HG03558 (cell line): ENCODE measurements around the gene NRARP.

Experiments
- ATAC-seq: cut with Tn5 transposase; IDR thresholded peaks from one replicate; pipeline ENCODE4 v1.9.1; 2021; ENCODE audit warnings: moderate number of reproducible peaks; ENCODE audit not compliant: unreplicated experiment; ENCODE audit errors: extremely low read depth

Gene NRARP

DNA sequence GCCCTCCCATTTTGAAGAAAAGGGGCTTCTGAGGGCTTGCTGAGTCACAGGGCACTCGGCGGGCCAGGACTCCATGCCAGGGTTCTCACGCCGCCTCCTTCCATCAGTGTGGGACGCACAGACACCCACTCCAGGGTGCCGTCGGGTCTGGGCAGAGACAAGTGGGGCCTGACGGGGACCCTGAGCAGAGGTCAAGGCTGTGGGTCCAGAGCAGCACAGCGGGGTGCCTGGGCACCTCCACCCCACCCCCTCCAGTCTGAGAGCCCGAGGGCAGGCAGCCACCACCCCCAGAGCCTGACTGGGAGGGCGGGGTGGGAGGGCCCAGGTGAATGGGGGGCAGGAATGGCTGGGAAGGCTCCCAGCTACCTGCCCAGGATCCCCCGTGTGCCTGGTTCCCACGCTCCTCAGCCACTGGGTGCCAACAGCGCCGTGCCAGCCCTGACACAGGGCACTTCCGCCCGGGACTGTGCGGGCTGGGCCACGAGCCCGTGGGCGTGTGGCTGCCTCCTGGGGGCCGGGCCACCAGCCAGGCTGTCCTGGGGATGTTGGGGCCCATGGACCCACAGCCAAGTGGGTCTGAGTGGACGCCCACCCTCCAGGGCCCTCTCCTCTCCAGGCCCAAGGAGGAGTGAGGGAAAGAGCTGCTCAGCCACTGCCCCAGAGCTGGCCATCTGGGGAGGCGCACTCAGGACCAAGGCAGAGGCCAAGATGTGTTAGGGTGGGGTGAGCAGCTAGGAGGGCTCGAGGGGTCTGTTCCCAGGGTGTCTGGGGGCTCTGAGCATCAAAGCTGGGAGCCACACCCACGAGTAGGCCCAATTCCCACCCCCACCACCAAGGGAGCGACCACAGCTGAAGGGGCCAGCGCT is 10.1 kb upstream of the NRARP start:
- ATAC-seq: no peak

DNA sequence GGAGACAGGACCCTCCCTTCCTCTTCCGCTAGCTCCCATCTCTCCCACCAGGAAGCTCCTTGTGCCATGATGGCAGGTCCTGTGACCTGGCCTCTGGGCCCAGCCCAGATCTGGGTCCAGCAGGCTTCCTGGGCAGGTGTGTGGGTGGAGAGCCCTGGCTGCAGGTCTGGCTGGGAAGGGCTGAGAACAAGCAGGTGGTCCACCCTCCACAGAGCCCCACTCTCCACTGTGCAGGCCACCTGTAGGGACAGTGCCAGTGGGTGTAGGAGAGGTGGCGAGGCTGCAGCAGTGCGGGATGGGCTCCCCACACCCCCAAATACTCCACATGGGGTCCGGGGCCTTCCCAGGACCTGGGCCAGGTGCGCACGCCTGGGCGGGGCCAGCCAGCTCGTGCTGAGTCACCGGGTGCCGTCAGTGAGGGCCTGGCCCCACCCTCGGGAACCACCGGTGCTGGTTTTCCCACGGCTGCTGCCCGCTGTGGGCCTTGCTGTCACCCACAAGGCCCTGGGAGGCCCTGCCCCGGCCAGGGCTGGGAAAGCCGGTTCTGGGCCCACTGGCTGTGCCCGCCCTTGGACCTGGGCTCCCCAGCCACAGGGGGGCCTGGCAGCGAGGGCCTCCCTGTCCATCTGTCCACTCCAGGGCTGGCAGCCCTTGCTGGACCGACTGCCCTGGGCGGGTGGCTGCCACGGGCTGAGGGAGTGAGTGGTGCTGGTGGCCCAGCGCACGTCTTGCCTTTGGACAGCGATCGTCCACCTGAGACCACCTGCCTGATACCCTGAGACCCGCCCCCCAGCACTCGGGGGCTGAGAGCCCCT is 9.3 kb upstream of the NRARP start:
- ATAC-seq: no peak

DNA sequence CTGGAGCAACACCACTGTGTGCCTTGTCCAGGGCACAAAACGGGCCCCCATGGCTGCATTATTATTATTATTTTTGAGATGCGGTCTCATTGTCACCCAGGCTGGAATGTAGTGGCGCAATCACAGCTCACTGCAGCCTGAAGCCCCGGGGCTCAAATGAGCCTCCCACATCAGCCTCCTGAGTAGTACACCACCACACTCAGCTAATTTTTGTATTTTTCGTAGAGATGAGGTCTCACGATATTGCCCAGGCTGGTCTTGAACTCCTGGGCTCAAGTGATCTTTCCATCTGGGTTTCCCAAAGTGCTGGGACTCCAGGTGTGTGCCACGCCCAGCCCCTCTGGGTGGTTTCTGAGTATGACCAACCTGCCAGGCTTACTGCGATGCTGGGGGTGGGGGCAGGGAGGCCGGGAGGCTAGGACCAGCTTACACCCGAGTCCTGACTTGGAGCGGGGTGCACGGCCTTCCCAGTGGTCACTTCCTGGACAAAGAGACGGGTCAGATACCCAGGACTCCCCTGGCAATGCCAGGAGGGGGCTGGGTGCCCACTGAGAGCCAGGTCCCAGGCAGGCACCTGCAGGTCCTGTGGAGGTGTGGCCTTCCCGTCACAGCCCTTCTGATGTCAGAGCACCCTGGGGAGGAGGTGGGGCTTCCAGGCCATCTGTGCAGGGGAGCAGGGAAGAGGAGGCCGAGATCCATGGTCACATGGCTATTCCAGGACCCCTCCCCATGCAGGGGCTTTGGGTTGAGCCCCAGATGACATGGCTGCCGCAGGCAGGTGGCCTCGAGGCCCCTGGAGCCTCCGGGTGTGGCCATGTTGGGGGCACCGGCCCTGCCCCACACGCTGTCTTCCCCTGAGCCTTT is 8.3 kb upstream of the NRARP start:
- ATAC-seq: no peak

DNA sequence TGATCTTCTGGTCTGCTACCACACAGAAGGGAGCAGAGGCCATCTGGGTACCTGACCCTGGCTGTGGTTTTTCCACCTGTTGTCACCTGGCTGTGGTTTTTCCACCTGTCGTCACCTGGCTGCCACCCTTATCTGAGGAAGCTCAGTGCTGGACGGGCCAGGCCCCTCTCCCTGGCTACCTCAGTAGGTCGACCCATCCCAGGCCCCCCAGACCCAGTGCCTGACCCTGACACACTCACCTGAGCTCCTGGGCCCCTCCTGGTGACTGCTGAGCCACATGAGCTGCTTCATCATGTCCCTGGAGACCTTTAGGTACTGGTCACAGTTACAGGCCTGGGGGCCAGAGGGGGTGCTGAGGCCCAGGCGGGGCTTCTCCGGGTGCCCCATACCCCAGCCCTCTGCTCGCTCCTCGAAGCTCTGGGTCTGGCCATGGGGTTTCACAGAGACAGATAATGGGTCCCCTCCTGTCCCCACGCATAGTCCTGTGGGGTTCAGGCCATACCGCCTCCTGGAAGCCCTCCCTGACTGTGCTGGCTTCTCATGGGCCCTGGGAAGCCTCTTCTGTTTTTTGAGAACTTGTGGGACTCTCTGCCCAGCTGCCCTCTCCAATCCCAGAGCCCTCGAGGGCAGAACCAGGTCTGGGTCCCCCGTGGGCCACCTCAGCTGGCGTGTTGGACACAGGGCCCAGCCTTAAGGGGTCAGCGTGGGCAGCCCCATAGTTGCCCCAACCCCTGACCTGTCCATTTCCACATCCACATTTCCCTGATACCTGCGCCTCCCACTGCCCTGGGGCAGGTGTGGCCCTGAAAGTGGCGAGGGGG is 7.5 kb upstream of the NRARP start:
- ATAC-seq: no peak

DNA sequence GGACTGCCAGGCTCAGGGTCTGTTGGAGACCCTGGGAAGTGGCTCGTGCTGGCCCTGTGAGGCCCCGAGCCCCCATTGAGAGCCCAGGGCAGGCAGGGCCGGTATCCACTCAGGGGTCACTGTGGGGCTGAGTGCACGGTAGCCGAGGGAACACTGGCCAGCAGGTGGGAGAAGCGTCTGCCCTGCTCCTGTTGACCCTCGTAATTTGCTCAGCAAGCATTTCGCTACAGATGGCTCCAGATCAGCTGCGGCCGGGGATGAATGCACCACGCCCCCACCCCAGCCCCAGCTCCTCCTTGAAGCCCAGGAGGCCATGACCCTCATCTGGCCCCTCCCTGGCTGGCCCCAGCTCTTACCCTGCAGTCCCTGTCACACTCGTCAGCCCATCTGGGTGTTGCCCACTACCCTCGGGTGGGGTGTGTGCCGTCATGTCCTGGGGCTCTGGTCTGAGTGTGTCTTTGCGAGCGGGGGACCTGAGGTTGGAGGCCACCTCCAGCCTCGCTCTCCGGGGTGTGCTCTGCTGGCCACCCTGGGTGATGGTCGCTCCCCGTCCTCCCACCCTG is 6.1 kb upstream of the NRARP start:
- ATAC-seq: no peak

DNA sequence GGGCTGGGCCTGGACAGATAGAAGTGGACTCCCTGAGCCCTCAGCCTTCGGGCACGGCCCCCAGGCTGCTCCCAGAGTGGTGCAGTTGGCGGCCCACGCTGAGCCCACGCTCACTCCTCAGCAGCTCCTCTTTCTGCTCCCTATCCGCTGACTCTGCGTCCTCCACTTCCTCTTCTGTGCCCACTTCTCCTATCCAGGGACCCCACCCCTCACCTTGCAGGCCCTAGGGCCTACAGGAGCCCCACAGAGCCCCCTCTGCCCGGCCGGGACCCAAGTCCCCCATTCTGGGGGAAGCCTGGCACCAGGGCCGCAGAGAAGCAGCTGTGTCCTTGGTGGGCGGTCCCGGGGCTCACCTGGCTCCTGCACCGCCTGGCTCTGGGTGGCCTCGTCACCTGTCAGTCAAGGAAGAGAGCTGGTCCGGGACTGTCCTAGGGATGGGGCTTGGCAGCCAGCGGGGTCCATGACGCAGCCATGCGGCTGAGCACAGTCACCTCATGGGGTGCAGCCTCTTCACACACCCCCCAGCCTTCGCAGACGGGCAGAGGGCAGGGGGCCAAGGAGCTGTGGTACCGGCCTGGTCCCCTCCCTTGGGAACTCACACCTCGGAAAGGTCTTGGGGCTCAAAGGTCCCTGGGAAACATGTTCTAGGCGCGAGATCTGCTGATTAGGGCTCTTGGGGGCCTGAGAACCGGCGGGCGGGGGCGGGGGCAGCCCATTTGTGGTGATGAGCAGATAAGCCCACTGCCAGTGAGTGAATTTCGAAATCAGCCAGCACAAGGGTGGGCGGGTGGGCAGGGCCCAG is 5.4 kb upstream of the NRARP start:
- no peak for ATAC-seq

DNA sequence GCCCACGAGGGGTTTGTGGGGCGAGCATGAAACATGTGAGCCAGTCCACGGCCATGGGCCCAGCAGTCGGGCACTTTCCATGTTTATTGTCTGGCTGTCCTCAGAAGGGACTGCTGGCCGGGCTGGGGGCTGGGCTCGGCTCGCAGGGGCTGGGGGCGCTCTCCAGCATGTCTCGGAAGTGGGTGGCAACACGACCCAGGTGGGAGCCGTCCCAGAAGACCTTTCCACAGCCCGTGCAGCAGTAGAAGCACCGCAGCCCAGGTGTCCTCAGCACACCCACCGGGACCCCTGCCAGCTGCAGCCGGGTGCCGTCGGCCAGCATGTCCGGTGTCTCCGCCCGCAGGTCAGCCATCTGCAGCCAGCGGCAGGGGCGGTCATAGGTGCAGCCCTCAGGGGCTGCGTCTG is 4.8 kb upstream of the NRARP start:
- ATAC-seq: no peak

DNA sequence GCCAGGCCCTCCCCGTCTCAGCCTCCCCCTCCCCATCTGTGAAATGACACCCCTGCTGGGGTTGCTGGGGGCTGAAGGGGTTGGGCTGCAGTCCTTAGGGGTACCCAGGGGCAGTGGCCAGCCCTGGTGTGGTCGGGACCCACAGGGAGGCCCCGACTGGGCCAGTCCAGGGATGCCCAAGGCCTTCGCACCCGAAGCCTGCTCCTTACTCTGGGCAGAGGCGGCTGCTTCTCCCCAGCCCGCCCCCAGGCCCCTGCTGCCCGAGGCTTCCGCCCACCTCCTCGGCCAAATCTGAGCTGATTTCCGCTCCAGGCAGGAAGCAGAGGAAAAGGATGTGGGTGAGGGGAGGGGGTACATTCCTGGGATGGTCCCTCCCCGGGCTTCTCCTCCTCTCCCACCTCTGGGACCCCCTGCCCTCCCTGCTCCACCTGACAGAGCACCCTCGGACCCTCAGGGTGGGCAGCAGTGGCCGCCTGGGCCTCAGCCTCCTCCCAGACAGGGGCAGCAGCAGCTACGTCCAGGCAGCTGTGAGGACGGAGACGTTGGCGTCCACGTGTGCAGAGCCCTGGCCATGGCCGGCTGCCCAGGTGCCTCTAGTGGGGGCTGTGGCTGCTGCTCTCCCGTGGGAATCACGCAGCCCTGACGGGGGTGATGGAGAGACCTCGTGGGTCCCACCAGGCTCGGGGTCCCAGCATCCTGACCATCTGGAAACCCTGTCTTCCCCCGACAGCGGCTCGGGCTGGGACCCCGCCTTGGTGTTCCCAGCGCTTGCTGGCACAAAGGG is 4.2 kb upstream of the NRARP start:
- no peak for ATAC-seq

DNA sequence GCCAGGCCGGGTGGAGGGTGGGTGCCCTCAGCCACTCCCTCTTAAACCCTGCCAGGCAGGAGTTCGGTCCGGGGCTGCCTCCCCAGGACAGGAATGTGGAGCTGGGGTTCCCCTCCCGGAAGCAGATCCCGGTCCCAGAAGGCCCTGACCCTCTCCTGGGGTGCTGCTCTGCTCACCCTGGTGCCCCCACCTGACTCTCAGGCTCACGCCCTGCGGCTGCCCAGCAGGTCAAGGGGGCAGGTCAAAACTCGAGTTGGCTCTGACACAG is 3.7 kb upstream of the NRARP start:
- no peak for ATAC-seq

DNA sequence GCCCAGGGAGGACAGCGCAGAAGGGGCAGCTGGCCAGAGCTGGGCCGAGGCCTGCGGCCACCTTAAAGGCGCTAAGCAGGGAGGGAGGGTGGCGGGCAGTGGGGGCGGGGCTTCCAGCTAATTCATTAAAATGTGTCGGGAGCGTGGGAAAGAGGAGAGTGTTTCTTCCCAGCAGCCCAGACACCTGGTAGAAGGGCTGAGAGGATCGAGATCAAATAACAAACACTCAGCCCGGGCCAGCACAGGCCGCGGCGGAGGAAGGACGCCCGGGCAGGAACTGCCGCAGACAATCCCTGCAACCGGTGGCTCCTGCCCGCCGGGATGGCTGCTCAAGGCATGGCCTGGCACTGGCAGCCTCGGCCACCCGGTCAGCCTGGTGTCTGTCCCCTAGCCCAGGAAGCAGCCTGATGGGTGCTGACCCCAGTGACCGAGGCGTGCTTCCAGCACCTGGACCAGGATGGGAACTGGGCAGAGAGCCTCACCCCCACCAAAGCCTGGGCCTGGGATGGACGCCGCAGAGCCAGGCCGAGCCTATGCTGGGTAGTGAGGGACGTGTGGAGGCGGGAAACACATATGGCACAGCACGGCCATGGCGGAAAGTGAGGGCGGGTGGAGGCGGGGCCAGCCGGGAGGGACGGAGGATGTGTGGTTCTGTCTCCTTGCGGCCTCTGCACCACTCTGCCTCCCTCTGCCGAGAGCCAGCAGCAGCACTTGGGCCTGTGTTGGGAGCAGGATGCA is 3.2 kb upstream of the NRARP start:
- no peak for ATAC-seq

DNA sequence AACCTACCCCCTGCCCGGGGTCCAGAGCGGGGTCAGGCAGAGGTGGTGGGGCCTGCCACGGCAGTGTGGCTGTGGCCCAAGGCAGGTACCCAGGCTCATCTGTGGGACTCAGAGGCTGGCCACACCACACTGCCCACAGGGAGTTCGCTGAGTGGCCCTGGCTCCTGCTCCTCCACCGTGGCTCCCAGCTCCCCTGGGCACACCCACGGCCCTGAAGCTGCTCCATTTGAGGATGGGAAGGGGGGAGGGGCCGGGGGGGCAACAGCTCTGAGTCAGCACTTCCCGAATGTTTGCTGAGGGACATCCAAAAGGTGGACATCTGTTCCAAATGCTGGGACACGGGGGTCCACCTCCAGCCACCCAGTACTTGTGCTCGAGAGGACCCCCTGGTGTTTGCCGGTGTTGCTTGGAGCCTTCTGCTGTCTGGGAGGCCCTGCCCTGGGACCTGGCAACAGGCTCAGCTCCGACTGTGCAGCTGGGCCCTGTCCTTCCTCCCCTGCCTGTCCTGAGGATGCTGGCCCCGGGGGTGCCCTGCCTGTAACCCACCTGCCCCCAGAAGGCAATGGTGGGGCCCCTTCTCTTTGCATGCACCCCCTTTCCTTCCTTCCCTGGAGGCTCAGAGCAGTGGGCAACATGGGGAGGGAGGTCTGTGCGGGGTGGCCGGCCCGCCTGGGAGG is 2.5 kb upstream of the NRARP start:
- no peak for ATAC-seq

DNA sequence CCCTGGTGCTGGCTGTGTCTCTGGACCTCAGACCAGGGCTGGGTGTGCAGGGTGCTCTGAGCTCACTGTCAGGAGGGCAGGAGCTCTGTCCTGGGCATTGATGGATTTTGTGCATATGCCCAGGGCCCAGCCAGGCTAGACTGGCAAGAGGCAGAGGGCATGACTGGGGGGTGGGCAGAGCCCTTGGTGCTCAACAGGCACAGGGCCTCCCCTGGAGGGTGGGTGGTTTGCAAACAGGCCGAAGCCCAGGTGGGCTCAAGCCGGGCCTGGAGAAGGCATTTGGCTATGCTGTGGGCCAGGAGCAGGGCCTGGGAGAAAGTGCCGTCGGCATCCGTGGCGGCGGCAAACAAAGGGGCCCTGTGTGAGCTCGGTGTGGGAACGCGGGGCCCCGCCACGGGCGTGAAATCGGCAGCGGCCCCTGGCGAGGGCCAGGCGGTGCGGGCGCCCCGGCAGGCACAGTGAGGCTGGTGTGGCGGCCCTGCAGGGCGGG is 1.9 kb upstream of the NRARP start:
- ATAC-seq: no peak

DNA sequence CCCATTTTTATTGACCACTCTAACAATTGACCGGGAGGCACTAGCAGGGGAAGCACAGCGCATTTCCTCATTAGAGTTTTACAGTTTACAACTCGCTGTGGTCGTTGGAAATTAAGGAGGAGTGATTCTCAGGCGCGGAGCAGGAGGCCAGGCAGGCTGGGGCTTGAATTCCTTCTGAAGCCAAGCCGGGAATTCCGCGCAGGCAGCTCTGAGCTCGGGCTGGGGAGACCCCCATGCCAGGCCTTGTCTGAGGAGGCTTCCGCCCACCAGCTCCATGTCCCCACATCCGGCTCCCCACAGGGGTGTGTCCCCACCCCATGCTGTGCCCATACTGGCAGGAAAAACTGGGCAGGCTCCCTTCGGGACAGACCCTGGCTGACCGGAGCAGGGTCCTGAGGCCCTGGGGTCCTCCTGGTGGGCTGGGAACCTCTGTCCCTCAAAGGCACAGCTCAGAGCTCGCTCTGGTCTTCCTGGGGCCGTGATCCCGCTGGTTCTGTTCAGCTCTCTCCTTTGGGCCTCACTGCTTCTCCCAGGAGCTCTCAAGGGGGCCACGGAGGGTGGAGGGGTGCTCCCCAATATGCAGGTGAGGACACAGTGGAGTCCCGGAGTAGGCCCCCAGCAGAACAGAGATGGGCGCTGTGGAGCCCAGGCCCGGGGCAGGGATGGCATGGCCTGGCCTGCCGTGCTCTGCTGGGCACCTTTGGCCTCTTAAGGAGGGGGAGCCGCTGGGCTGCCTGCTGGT is 1.3 kb upstream of the NRARP start:
- ATAC-seq: no peak

DNA sequence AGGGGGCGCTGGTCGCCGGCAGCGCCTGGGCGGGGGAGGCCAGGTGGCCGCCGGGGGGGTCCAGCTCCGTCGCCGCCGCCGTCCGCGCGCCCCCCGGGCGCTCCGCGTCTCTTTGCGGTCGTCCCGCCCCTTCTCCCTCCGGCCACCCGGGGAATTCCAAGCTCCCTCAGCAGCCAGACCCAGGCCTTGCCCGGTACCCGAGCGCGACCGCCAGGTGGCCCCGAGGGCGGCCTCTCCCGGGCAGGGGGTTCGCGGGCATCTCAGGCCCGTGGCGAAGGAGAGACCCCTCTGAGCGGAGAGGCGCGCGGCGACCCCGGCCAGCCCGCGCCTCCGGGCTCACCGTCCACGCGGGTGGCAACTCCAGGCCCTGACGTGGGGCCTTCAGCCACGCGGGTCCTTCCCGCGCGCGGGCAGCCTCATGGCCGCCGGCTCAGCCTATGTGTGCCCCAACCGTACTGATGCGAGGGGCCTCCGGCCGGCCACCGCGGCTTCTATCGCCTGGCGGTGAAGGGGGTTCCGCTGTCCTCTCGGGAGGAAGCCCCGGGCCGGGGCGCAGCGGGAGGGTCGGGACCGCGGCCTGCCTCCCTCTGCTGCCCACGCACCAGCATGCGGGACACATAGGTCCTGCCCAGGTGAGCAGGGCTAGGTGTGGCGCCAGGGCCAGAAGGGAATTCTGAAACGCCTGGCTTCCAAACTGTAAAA is 529 bp upstream of the NRARP start:
- ATAC-seq: peak; percentile 34

DNA sequence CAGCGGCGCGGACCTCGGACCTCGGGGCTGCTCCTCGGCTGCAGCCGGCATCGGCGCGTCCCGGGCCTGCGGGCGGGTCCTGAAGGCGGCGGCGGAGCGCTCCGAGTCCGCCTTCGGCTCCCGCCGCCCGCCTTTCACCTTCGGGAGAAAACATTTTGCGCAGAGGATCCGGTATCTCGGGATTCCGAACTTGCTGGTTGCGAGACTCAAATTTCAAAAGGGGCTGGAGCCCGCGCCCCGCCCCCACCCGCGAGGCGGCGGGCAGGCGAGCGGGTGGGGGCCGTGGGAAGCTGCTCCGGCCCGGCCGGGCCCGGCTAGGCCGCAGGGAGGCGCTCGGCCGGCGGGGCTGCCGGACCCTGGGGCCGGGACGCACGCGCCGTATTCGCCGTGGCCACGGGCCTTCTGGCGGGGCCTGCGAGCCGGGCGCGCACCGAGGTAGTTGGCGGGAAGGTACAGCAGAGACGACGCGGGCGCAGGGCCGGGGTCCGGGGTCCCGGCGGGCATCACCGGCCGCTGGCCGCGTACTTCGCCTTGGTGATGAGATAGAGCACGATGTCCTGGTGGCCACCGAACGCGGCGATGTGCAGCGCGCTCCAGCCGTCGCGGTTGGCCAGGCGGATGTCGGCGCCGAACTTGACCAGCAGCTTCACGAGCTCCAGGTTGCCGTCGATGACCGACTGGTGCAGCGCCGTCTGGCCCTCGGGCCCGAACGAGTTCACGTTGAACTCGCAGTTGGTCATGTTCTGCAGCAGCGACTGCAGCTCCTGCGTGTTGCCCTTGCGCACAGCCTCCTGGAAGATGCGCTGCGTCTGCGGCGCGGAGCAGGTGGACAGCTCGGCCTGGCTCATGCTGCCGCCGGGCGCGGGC is 757 bp downstream of the NRARP start:
- ATAC-seq: no peak
